Measurements from ENCODE around the gene TEX2. TPM values are rescaled to one million over a fixed set of nuclear protein-coding genes. Genes with fewer than 3 reads are reported as not detected.

TEX2 gene
- total and polyA plus RNA-seq, 8 donors: 8.9 to 30.3 (median 22.4) TPM

DNA sequence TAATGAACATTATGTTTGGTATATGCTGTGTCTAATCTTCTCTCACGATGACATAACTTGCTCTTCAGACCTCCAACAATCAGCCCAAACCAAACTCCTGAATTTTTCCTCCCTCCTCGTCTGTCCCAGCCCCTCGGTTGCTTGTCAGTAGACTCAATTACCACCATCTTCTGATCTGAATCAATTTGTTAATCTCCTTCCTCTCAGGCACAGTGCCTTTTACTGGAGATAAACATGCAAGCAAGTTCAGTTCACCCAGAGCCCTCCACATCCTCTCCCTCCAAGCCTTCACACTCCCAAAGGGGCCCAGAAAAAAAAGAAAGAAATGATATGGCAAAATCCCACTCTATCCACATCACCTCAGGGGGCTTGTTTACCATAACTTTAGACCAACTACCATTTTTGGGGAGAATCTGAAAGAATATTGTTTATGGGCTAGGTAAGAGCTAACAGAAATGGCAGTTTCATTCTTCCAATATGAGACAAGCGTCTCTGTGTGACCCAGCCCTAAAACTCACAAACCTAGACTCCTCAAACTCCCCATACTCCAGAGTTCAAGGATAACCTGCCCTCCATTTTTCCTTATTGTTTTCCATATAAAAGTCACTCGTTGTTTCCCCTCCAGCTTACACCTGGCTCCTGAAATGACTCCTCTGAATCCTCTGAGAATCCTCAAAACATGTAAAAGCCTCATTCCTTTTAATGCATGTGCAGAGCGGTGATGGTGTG is 1.5 kb downstream of the TEX2 start:
- Histone ChIP-seq H3K27me3 (no peaks in the 10 kb centered on the region), H3K4me3 (peak overlapping the region in 3 of 4 donors; percentile 83 to 95 (median 85)), H3K36me3 (no peaks in the 10 kb centered on the region), H3K27ac (peak overlapping the region; percentile 81 to 90 (median 84)), H3K4me1 (peaks cover 18 to 29% (median 26%) of the 10 kb centered on the region in 3 donors), H3K9me3 (no peaks in the 10 kb centered on the region)
- FAIRE-seq: no peak
- TF ChIP-seq CTCF (IDR thresholded peaks at IDR 0.05): no peak
- no peak for ATAC-seq
- DNase-seq: no peak
- 27 to 29% methylated on average over 6 of the region's 6 CpGs for WGBS, 2 donors
- intact Hi-C loops (cut with DNase I): loop anchor here in 2 of 3 donors (5.0 to 10.0 kb wide), 2 partner anchors 104 to 107 kb away; no protein-coding TSS in a partner anchor

DNA sequence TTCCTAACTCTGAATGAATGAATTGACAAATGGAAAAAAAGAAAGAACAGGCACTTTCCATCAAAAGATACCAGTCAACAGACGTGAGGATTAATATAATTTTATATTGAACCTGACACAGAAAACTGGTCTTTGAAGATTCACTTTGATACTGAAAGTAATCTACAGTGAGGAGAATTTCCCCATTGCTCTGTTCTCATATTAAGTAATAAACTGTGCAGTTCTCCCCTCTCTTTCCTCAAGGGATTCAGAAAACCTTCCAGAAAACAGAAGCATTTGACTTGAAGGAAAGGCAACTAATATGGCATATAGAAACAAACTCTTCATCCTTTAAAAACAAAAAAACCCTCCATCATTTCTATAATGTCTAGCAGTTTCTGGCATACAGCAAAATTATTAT is 2.2 kb downstream of the TEX2 start:
- intact Hi-C loops (cut with DNase I): loop anchor here in 2 of 3 donors (5.0 to 10.0 kb wide), 2 partner anchors 104 to 106 kb away; no protein-coding TSS in a partner anchor
- FAIRE-seq: no peak
- no peaks in the 10 kb centered on the region for H3K36me3 ChIP-seq
- no peak for TF ChIP-seq CTCF (IDR thresholded peaks at IDR 0.05)
- 28 to 36% methylated on average over 1 of the region's 1 CpG for WGBS, 2 donors
- peak overlapping the region in 1 of 4 donors; percentile 95 for H3K4me3 ChIP-seq
- H3K27ac ChIP-seq: peak overlapping the region in 2 of 4 donors; percentile 86 to 90
- no peak for DNase-seq
- H3K9me3 ChIP-seq: no peaks in the 10 kb centered on the region
- H3K4me1 ChIP-seq: peaks cover 19 to 31% (median 26%) of the 10 kb centered on the region in 3 donors
- H3K27me3 ChIP-seq: no peaks in the 10 kb centered on the region
- no peak for ATAC-seq

DNA sequence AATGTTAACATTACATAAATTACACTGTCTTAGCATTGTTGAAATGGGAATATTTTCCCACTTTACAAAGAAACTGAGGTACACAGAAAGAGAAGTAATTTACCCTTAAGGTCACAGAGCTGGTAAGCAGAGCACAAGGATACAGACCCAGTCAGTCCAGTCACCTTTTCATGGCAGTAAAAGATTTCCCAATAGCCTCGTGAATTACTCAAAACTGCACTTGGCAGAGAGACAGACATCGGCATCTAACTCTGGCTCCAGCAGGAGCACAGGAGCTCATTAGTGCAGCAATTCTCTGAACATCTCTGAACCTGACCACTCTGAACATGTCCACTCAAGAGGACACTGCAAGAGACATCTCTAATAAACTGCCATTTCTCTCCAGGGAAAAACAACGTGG is 3.1 kb downstream of the TEX2 start:
- H3K4me3 ChIP-seq: no peak overlapping the region
- no peaks in the 10 kb centered on the region for H3K27me3 ChIP-seq
- DNase-seq (peak in 1 of 6 donors; percentile 37), FAIRE-seq (no peak), ATAC-seq (no peak)
- H3K27ac ChIP-seq: no peak overlapping the region
- intact Hi-C loops (cut with DNase I): loop anchor here in 2 of 3 donors (5.0 to 10.0 kb wide), 2 partner anchors 103 to 105 kb away; no protein-coding TSS in a partner anchor
- peaks cover 22 to 39% (median 32%) of the 10 kb centered on the region in 3 donors for H3K4me1 ChIP-seq
- no peaks in the 10 kb centered on the region for H3K36me3 ChIP-seq
- WGBS, 2 donors: 13 to 14% methylated on average over 3 of the region's 3 CpGs
- TF ChIP-seq CTCF (IDR thresholded peaks at IDR 0.05): no peak
- no peaks in the 10 kb centered on the region for H3K9me3 ChIP-seq

DNA sequence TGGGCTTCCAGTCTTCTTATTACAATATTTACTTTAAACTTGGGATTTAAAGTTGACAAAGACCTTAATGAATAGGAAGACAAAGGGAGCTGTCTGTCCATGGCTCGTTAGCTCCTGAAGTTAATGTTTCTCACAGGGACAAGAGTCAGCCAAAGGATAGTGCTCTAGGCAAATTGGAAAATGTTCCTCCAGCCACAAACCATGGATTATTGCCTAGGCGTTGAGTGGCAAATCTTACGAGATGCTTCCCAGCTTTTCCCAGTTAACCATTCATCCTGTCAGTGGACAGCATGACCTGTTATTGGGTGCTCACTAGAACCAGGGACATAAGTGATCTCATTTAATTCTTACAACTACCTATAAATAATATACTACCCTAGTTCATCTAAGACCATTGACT is 3.6 kb downstream of the TEX2 start:
- intact Hi-C loops (cut with DNase I): no loop called here
- TF ChIP-seq CTCF (IDR thresholded peaks at IDR 0.05): no peak
- H3K4me3 ChIP-seq: no peak overlapping the region
- DNase-seq: no peak
- WGBS, 2 donors: 44 to 58% methylated on average over 3 of the region's 3 CpGs
- ATAC-seq: no peak
- no peak for FAIRE-seq
- no peak overlapping the region for H3K27ac ChIP-seq
- H3K36me3 ChIP-seq: no peaks in the 10 kb centered on the region
- no peaks in the 10 kb centered on the region for H3K9me3 ChIP-seq
- H3K4me1 ChIP-seq: peaks cover 22 to 44% (median 37%) of the 10 kb centered on the region in 3 donors
- H3K27me3 ChIP-seq: no peaks in the 10 kb centered on the region
